Cerebellar cortex (tissue), 1 donor: ENCODE measurements around the gene GRK3.
"Not testable (repeated sequence)": the region's sequence is repeated elsewhere in the genome, so short reads cannot be mapped to it uniquely, and the experiment has no call there.

Experiments used
- DNase-seq: peaks from one replicate; pipeline ENCODE4 v3.0.0-alpha.2; 2015; ENCODE audit warnings: low spot score

GRK3 gene

DNA sequence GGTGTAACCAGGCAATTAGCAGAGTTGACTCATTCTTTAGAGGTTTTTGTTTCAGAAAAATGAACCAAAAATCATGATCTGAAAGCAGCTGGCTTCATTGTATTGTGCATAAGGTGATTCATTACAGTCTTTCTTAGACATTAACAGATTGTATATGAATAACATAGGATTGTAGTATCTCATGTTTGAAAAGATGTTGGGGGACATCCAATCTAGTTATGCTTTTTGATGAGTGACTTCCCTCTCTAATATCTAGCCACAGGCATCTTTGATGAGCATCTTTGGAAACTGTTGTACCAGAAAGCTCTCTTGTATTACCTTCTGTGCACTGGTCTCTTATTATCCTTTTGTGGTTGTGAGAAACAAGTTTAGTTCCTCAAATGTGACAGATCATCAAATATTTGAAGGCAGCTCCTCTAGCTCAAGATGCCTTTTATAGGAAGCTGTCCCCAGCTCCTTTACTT is 8.3 kb downstream of the GRK3 start:
- no peak for DNase-seq

DNA sequence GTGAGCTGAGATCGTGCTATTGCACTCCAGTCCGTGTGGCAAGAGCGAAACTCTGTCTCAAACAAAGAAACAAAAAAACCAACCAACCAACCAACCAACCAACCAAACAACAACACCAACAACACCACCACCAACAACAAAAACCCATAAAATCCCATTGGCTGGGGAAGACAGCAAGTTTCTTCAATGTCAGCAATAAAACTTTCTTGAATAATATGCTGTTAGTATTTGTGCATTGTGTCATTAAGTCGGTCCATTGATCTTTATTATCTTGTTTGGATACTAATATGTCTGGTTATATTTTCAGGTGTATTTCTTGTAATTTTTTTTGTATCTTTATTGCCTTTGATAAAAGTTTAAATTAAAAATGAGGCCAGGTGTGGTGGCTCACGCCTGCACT is 9.4 kb downstream of the GRK3 start:
- DNase-seq, result no peak

DNA sequence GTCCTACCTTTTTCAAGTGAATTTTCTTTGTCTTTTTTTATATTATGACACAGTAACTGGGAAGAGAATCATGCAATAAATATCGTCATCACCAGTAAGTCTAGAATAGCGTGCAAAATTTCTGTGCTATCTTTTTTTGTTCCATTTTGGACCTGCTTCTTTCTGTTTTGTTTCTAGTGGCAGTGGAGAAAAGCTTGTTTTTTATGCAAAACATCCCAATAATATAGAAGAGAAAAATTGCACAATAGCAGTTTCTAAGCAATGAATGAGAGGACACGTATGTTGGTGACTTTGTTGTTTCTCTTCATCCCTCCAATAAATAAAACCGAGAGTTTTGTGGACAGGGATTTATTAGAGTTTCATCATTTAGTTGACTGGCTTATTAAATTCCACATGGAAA is 10.3 kb downstream of the GRK3 start:
- no peak for DNase-seq

DNA sequence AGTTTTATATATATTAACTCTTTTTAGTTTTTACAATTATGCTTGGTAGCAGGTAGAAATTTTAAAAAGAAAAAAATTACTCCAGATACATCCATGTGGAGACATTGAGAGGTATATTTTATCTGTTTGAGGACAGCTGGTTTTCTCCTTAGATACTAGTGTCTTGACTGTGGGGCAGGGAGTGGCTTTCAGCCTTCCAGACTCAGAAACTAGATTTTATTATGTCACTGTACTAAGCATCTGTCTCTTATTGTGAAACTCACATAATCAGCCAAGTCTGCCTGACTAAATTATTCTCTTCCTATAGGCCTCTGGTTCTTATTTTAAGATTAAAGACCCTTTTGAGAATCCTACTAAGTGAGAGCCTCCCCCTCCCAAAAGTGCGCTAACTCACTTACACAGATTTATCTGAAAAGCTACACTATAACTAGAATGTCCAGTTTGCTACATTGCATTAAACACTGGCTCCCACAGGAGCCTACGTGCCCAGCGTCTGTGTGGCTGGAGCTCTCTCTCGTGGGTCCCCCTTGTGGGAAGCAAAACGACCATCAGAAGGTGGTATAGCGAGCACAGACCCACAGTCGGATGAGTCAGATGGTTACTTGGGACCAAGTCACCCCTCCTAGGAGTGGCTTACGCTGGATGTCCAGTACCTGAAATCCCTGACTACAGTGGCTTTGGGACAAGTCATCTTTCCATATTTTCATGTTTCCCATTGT is 11.4 kb downstream of the GRK3 start:
- not testable (repeated sequence) for DNase-seq

DNA sequence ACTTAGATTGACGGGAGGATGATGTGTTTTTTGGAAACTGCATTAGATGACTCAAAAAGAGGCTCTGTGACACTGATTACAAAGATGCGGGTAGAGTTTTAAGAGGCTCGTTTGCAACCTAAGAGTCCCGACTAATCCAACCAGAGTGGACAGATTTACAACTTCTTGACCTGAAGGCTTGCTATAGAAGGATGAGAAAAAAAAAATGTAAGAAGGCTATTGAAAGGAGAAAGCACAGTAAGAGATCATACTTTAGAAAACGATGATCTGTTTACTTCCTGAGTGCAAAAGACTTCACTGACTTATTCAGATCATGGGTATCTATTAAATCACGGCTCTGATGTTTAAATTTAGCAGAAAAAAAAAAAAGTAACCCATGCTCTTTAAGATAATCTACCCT is 17.0 kb downstream of the GRK3 start:
- DNase-seq, result not testable (repeated sequence)

DNA sequence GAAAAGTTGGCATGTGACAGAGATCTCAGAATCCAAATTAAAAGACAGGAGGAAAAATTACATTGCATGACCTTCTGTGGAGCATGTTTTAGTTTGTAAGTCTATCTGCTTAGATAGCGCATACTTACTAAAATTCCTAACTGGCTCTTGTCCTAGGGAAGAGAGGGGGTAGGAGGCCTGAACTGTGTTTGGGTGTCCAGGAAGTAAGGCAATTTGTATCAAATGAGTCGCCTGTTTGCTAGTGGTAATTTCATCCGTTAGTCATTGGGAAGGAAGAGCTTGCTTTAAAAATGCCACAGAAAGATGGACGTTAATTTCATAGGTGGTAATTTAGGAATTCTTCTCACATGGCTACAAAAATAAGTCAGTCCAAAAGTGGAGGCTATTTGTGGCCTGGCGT is 18.5 kb downstream of the GRK3 start:
- no peak for DNase-seq

DNA sequence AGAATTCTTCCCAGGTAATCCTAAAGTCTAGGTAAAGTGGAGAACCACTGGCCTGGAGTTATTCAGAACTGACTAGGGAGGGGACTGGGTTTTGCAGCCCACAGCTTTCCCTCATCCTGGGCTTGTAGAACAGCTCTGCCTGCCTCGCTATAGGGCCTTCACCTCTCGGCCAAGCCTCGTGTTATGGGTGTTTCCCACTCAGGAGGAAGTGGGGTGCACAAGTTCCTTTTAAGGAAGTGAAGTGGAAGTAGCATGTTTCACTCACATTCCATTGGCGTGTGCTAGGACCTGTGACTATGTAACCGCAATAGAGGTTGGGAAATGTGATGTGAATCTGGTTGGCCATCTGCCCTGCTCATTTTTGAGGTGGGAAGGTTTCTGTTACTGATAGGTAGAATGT is 20.5 kb downstream of the GRK3 start:
- DNase-seq, result not testable (repeated sequence)

DNA sequence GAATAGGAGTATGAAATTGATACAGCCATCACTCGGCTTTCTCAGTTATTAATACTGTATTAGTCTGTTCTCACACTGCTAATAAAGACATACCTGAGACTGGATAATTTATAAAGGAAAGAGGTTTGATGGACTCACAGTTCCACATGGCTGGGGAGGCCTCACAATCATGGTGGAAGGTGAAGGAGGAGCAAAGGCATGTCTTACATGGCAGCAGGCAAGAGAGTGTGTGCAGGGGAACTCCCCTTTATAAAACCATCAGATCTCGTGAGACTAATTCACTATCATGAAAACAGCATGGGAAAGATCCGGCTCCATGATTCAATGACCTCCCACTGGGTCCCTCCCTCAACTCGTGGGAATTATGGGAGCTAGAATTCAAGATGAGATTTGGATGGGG is 25.2 kb downstream of the GRK3 start:
- not testable (repeated sequence) for DNase-seq

DNA sequence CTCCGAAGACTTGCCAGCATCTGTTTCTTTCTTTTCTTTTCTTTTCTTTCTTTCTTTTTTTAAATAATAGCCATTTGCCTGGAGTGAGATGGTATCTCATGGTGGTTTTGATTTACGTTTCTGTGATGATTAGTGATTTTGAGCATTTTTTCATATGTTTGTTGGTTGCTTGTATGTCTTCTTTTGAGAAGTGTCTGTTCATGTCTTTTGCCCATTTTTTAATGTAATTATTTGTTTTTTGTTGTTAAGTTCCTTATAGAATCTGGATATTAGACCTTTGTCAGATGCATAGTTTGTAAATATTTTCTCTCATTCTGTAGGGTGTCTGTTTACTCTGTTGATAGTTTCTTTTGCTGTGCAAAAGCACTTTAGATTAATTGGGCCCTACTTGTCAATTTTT is 28.8 kb downstream of the GRK3 start:
- not testable (repeated sequence) for DNase-seq

DNA sequence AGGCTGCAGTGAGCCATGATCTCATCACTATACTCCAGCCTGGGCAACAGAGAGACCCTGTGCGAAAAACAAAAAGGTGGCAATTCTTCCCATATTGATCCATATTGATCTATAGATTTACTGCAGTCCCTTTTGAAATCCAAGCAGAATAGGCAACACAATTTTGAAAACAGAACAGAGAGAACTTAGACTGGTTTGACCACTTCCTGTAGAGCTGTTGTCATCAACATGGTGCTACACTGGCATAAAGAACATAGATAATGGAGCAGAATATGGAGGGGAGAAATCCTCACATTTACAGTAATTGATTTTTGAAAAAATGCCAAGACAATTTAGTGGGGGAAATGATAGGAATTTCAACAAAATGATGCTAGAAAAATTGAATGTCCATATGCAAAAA is 34.1 kb downstream of the GRK3 start:
- DNase-seq, result no peak

DNA sequence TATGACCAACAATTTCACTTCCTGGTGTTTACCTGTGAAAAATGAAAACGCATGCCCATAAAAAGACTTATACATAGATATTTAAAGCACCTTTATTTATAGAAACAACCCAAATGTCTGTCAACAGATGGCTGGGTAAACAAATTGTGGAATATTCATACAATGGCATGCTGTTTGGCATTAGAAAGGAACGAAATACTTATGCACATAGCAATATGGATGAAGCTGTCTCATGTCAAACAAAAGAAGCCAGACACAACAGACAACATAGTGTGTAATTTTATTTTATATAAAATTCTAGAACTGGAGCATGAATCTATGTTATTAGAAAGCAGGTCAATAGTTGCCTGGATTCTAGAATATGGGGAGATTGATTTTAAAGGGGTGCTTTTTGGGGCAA is 38.0 kb downstream of the GRK3 start:
- no peak for DNase-seq

DNA sequence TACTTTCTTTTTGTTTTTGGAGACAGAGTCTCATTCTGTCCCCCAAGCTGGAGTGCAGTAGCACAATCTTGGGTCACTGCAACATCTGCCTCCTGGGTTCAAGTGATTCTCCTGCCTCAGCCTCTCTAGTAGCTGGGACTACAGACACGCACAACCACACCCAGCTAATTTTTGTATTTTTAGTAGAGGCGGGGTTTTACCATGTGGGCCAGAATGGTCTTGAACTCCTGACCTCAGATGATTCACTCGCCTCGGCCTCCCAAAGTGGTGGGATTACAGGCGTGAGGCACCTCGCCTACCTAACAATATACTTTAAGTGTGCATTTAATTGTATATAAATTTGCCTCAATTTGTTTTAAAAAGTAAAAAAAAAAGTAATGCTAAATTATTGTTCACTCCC is 38.4 kb downstream of the GRK3 start:
- DNase-seq, result no peak

DNA sequence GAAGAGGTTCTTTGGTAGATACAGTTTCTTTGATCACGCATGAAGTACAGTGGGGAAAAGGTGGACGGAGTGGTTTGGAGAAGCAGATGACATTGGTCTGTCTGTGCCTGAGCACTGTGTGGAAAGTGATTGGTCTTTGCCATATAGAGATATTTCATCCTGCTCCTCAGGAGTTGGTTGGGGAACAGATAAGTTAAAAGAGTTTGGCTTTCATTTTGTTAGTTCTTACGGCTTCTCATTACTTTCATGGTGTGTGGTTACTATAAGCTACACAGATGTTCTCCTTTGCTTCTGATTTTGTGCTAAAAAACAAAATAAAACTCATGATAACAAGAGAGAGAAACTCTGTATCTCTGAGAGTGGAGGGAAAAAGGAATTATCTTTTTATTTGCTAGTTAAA is 40.7 kb downstream of the GRK3 start:
- not testable (repeated sequence) for DNase-seq

DNA sequence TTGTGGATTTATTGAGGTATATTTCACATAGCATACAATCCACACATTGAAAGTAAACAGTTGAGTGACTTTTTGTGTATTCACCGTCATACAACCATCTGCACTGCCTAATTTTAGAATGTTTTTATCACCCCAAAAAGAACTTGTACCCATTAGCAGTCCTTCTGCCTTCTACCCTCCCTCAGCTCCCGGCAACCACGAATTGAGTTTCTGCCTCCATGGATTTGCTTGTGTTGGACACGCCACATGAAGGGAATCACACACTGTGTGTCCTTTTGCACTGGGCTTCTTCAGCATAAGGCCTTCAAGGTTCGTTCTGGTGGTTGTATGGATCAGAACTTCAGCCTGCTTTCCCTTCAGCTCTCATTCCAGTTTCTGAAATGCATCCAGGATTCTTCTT is 41.1 kb downstream of the GRK3 start:
- not testable (repeated sequence) for DNase-seq

DNA sequence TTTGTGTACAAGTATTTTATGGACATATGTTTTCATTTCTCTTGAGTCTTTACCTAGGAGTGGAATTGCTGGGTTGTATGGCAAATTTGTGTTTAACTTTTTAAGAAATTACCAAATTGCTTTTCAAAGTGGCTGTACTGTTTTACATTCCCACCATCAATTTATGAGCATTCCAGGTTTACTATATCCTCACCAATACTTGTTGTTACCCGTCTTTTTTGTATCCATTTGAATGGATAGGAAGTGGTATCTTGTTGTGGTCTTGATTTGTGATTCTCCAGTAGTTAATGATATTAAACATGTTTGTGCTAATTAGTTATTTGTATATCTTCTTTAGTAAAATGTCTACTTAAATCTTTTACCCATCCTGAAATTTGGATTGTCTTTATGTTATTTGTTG is 46.8 kb downstream of the GRK3 start:
- DNase-seq, result not testable (repeated sequence)

DNA sequence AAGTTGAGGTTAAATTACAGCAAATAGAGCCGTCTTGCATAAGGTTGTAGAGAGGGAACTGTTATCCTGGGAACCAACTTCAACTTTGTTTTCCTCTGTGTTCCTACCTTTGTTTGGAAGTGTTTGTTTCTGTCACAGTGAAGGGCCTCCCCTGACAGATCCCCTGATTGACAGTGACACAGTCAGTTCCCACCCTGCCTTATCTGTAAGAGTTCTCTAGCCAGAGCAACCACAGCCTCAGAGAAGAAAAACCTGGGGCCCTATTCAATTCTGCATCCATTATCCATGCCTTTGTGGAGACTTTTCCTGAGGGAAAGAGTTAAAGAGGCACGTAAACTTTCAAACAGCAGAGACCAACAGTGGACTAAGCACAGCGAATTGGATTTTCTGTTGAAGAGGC is 48.7 kb downstream of the GRK3 start:
- not testable (repeated sequence) for DNase-seq

DNA sequence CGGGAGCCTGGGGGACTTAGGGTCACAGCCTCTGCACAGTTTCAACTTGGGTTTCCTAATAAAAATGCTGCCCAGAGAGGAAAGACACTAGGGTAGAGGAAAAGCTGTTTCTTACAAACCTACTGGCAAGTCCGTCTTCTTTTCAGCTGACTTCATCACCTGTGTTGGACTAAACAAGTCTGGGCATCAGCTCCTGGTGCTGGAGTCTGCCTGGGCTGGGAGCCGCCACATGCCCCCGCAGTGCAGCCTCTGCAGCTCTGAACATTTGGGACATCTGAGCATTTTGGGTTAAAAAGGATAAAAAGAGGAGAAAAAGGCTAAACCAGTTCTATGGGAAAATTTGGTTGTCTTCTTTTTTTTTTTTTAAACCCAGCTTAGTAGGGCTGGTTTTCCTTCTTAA is 49.1 kb downstream of the GRK3 start:
- not testable (repeated sequence) for DNase-seq

DNA sequence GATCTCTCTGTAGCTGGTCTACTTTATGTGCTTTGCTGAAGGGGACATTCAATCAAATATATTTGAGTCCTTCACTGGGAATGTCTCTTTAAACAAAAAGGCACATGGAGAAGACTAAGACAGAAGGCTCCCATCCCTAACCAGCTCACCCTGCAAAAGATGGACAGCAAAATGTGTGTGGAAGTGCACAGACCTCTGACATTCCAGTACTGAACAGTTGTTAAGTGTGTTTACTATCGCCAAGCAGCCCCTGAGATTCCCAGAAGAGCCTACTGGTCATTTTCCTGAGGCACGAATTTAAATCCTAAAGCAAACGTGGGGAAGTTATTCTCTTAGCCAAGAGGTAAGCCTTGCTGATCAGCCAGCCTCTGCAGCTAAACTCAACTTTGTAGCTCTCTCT is 50.3 kb downstream of the GRK3 start:
- DNase-seq, result not testable (repeated sequence)

DNA sequence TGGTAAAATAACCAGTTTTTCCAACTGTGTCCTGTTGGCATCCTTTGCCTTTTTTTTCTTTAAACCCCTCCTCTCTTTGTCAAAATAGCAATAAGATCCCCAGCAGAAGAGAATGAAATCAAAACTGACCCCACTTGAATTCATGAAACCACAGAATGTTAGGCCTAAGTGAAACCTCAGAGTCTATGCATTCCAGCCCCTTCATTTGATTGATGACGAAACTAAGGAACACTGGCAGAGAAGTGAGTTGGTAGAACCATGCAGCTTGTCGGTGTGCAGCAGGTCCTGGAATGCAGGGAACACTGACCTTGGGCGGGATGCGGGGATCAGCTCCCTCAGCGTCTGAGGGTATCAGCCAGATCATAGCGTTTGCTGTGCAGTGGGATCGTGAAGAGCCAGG is 57.5 kb downstream of the GRK3 start:
- no peak for DNase-seq

DNA sequence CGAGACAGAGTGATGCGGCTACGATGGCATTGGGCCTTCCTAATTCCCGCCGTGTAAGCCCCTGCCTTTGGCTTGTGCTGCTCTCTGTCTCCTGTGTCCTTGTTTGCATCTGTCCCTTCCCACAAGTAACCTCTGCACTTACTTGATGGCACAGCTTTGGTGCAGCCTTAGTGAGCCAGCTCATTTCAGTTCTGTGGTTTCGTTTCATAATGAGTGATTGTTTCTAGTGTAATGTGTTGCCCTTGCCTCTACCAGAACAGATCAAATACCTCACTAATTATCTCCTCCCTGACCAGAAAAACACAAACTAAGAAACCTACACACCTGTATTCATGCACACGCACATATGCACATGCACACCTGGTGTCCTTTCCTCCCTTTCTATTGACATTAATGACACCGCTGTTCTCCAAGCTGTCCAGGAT is 58.8 kb downstream of the GRK3 start:
- DNase-seq, result no peak

DNA sequence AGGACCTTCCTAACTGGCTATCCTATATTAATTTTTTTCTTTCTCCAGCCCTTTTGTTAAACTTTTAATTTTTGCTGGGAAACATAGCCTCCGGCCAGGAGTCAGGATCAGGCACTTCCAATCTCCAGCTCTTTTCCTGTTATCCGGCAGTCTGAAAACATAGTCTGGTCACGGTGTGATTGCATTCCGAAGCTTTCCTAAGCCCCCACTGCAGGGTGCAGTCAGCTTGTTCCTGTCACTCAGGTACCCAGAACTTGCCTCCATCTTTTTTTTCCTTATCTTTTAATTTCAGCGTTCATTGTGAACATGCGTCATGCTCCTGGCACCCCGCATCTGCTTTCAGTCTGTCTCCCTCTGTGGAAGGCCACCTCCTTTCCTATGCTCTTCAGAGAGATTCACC is 59.4 kb downstream of the GRK3 start:
- DNase-seq, result no peak

DNA sequence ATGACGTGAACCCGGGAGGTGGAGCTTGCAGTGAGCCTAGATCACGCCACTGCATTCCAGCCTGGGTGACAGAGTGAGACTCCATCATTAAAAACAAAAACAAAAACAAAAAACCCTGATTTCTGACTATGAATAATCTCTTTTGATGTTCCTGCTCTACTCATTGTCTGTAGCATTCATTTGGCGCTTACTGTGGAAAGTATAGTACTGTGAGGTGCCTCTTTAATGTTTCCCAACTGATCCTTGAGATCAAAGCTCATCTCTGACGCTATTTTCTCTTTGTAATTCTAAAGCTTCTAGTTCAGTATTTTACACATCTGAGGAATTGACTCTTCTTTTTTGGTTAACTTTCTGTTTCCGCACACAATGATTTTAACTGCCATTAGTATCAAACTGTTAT is 60.0 kb downstream of the GRK3 start:
- DNase-seq, result no peak

DNA sequence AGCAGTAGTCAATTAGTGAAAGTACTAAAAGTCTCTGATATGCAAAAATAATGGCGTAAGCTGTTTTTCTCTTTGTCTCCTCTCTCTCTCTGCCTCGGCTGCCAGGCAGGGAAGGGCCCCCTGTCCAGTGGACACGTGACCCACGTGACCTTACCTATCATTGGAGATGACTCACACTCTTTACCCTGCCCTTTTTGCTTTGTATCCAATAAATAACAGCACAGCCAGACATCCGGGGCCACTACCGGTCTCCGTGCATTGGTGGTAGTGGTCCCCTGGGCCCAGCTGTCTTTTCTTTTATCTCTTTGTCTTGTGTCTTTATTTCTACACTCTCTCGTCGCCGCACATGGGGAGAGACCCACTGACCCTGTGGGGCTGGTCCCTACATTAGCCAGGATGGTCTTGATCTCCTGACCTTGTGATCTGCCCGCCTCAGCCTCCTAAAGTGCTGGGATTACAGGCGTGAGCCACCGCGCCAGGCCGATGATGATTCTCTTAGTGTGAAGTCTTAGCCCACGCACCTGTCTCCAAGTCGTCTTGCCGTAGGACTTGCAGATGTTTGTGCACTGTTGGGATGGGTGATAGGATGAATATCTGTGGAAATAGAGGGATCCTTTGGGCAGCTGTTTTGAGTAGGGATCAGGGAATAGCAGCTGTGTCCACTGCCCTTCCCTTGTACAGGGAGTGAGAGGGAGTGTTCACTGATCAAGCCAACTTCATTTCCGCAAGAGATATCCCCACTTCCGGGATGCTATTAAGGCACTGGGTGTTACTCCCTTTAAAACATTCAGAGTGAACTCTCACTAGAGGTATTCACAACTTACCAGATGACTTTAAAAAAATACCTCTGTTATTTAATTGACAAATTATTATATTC is 61.5 kb downstream of the GRK3 start:
- not testable (repeated sequence) for DNase-seq
